Endothelial cell of umbilical vein (primary cell): ENCODE measurements around the gene SRRM5. TPM values are rescaled to one million over a fixed set of nuclear protein-coding genes. Genes with fewer than 3 reads are reported as not detected.
"Not testable (repeated sequence)": the region's sequence is repeated elsewhere in the genome, so short reads cannot be mapped to it uniquely, and the experiment has no call there.

Source experiments
- BruUV-seq: library from RNA; stranded (reverse); fragments of 400-500 nt; replicated peaks from 2 replicates; lab custom pipeline; 2021; lab: Mats Ljungman, UMichigan
- CTCF ChIA-PET: fragments of 300-600, 350-600 bp; sonication (Branson Sonifier 250); formaldehyde crosslinking; loops from one replicate; lab custom pipeline; 2021; ENCODE audit warnings: antibody characterized with exemption, inconsistent platforms; lab: Charles Lee
- POLR2A ChIA-PET: fragments of 300-600, 350-600 bp; sonication (Branson Sonifier 250); formaldehyde crosslinking; loops from one replicate; lab custom pipeline; 2021; ENCODE audit warnings: antibody characterized with exemption, inconsistent platforms; lab: Charles Lee
- DNase-seq: peaks from one replicate; pipeline ENCODE4 v3.0.0-alpha.2; 2011; ENCODE audit warnings: low read depth, low spot score
- FAIRE-seq: peaks from 2 replicates; lab custom pipeline; 2011; peaks lifted over from hg19 to GRCh38; lab: Jason Lieb, UNC
- H2AFZ ChIP-seq: 2 replicates; pipeline ENCODE4 v1.6.0; 2012; ENCODE audit warnings: low read depth, low read length, control low read depth, inconsistent platforms
- H3K27ac ChIP-seq: 2 replicates; pipeline ENCODE4 v1.5.1; 2011; ENCODE audit warnings: low read depth, mild to moderate bottlenecking, control low read depth, low read length, moderate library complexity; ENCODE audit not compliant: insufficient read depth
- H3K27me3 ChIP-seq, 2 experiments: 2 replicates each; pipeline versions ENCODE4 v1.6.0 to v1.6.1; 2011; ENCODE audit warnings: low read length in 2 of 2, mixed read lengths in 1 of 2; ENCODE audit not compliant: control insufficient read depth in 2 of 2, insufficient read depth in 2 of 2
- H3K36me3 ChIP-seq, 2 experiments: 2 replicates in 1 of 2; 3 replicates in 1 of 2; pipeline ENCODE4 v1.5.1; 2011; ENCODE audit warnings: low read length in 2 of 2, mild to moderate bottlenecking in 1 of 2, moderate library complexity in 1 of 2; ENCODE audit not compliant: control insufficient read depth in 2 of 2, insufficient read depth in 2 of 2; ENCODE audit errors: extremely low read depth in 1 of 2
- H3K4me1 ChIP-seq: 3 replicates; pipeline ENCODE4 v1.5.1; 2011; ENCODE audit warnings: mild to moderate bottlenecking, low read length; ENCODE audit not compliant: control insufficient read depth, insufficient read depth; ENCODE audit errors: extremely low read depth
- H3K4me2 ChIP-seq: 2 replicates; pipeline ENCODE4 v1.6.1; 2011; ENCODE audit warnings: low read length, control low read depth, mixed read lengths; ENCODE audit not compliant: insufficient read depth
- H3K4me3 ChIP-seq, 3 experiments: fragments of 200-600 bp in 1 of 3; sonication (generic), shearing (Covaris generic) in 1 of 3; replicated peaks in 1 of 3; 2 replicates each; pipeline ENCODE4 v1.5.1; 2011 to 2016; ENCODE audit warnings: control low read depth in 3 of 3, low read length in 3 of 3, mild to moderate bottlenecking in 2 of 3, inconsistent platforms in 1 of 3, low read depth in 1 of 3, moderate library complexity in 1 of 3; ENCODE audit not compliant: insufficient read depth in 1 of 3
- H3K79me2 ChIP-seq: 2 replicates; pipeline ENCODE4 v1.6.0; 2012; ENCODE audit warnings: low read length, inconsistent platforms; ENCODE audit not compliant: control insufficient read depth, insufficient read depth
- H3K9ac ChIP-seq: replicated peaks from 2 replicates; pipeline ENCODE3; 2011; ENCODE audit warnings: low read length, control low read depth; ENCODE audit not compliant: insufficient read depth; ENCODE audit errors: extremely low read depth
- H3K9me1 ChIP-seq: replicated peaks from 3 replicates; pipeline ENCODE4 v1.6.0; 2011; ENCODE audit warnings: mild to moderate bottlenecking, low read length; ENCODE audit not compliant: control insufficient read depth, insufficient read depth; ENCODE audit errors: extremely low read depth
- H3K9me3 ChIP-seq: replicated peaks from 2 replicates; pipeline ENCODE4 v1.5.1; 2012; ENCODE audit warnings: low read length, inconsistent platforms; ENCODE audit not compliant: control insufficient read depth, insufficient read depth
- H4K20me1 ChIP-seq: replicated peaks from 2 replicates; pipeline ENCODE3; 2011; ENCODE audit warnings: mild to moderate bottlenecking, low read length; ENCODE audit not compliant: control insufficient read depth, insufficient read depth; ENCODE audit errors: extremely low read depth
- EZH2 ChIP-seq: IDR thresholded peaks from 2 replicates; pipeline ENCODE4 v1.6.1; 2012; ENCODE audit warnings: borderline replicate concordance, low read depth, mild to moderate bottlenecking, moderate library complexity, low read length, inconsistent platforms; ENCODE audit not compliant: severe bottlenecking
- FOS ChIP-seq: IDR thresholded peaks from 2 replicates; pipeline ENCODE4 v1.6.1; 2011; ENCODE audit warnings: mild to moderate bottlenecking, low read length, moderate library complexity, borderline replicate concordance; ENCODE audit not compliant: insufficient read depth
- GATA2 ChIP-seq: IDR thresholded peaks from 2 replicates; pipeline ENCODE4 v1.7.0; 2011; ENCODE audit warnings: low read depth, mild to moderate bottlenecking, moderate library complexity, mixed read lengths, low read length; ENCODE audit not compliant: insufficient read length, insufficient read depth
- JUN ChIP-seq: IDR thresholded peaks from 2 replicates; pipeline ENCODE4 v1.6.1; 2011; ENCODE audit warnings: borderline replicate concordance, low read depth; ENCODE audit not compliant: insufficient read length, insufficient read depth
- MYC ChIP-seq: IDR thresholded peaks from one replicate; pipeline ENCODE4 v1.6.1; 2011; ENCODE audit warnings: mild to moderate bottlenecking, low read depth, low read length
- POLR2A ChIP-seq: IDR thresholded peaks from 2 replicates; pipeline ENCODE4 v1.6.1; 2012; ENCODE audit warnings: low read depth, mild to moderate bottlenecking, control low read depth, low read length
- POLR2AphosphoS5 ChIP-seq: IDR thresholded peaks from 2 replicates; pipeline ENCODE4 v1.6.1; 2012; ENCODE audit warnings: low read depth, mild to moderate bottlenecking, control low read depth, low read length, moderate library complexity; ENCODE audit not compliant: insufficient read depth
- dilution Hi-C: fragments of 300-500 bp; cut with MboI; formaldehyde crosslinking; loops from one replicate; pipeline ENCODE4 v1.15.0; 2019; ENCODE audit warnings: low sequenced_read_pairs; ENCODE audit not compliant: extremely low pct_ligation_motif_present
- intact Hi-C: fragments of 100-400 bp; cut with micrococcal nuclease; formaldehyde crosslinking; loops from one replicate; pipeline ENCODE4 v1.10.0; 2022
- polyA plus RNA-seq, 4 experiments: library from polyadenylated mRNA; depleted of rRNA in 3 of 4; stranded (reverse) in 3 of 4; unstranded in 1 of 4; fragments of >200 nt; gene quantifications; 2 replicates each; pipeline versions ENCODE4 v1.2.1 to v1.2.3, GENCODE V29; 2011 to 2012; ENCODE audit warnings: missing spikeins in 1 of 4
- total RNA-seq: library from RNA; stranded (reverse); gene quantifications from 2 replicates; pipeline ENCODE4 v1.2.3, GENCODE V29; 2021
- TF ChIP-seq, protein P1 (sequence below), 2 donors: IDR thresholded peaks; 1 replicate in 1 of 2; 2 replicates in 1 of 2; pipeline ENCODE4 v1.5.1; 2011; ENCODE audit warnings: low read length in 2 of 2, mild to moderate bottlenecking in 2 of 2, moderate library complexity in 2 of 2, control low read depth in 1 of 2, inconsistent platforms in 1 of 2, low read depth in 1 of 2; ENCODE audit not compliant: insufficient read depth in 1 of 2; ENCODE audit errors: extremely low read depth in 1 of 2
- TF ChIP-seq, protein P2 (sequence below): IDR thresholded peaks from 2 replicates; pipeline ENCODE4 v1.6.1; 2011; ENCODE audit not compliant: insufficient read depth, insufficient read length

SRRM5 gene
- total and polyA plus RNA-seq, 2 donors (not counting 3 experiments of a cell fraction or from before 2014, with no cell fraction given), result 0.17 to 0.27 TPM

DNA sequence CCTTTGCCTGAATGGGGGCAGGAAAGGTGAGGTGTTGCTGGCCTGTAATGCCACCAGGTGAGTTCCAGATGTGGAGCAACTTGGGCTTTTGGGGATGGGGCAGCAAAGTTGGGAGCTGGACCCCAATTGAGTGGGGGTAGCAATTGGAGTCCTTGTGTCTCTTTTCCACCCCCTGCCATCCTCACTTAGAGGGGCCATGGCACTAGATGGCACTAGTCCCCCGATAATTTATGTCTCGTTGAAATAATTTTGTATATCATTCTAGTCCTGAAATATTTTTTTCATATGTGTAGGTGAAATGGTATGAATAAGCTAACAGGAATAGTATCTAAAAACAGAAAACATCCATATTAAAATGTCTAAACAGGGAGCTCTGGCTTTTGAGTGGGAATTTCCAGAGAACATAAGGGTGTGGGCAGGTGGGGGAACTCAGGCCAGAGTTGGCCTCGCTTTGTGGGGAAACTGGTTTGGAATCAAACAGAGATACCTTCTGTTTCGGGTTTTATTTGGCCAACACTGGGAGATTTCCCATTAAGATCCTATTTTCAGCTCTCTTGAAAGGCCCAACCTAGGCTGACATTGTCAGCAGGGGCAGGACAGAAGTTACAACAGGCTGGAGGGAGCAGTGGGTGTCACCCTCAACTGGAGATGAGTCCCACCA, 12.1 kb upstream of the SRRM5 start:
- H2AFZ ChIP-seq, result no peak overlapping the region
- H3K9me3 ChIP-seq, result no peaks in the 10 kb centered on the region
- no peaks in the 10 kb centered on the region for H4K20me1 ChIP-seq
- no peaks in the 10 kb centered on the region for H3K27me3 ChIP-seq
- peaks cover 27% of the 10 kb centered on the region for H3K79me2 ChIP-seq
- intact Hi-C loops, result no loop called here
- TF ChIP-seq GATA2, result no peak
- TF ChIP-seq JUN, result no peak
- TF ChIP-seq POLR2A, result no peak
- TF ChIP-seq MYC, result no peak
- TF ChIP-seq FOS, result no peak
- TF ChIP-seq POLR2AphosphoS5, result no peak
- no peak for TF ChIP-seq EZH2
- TF ChIP-seq, protein P1, sequence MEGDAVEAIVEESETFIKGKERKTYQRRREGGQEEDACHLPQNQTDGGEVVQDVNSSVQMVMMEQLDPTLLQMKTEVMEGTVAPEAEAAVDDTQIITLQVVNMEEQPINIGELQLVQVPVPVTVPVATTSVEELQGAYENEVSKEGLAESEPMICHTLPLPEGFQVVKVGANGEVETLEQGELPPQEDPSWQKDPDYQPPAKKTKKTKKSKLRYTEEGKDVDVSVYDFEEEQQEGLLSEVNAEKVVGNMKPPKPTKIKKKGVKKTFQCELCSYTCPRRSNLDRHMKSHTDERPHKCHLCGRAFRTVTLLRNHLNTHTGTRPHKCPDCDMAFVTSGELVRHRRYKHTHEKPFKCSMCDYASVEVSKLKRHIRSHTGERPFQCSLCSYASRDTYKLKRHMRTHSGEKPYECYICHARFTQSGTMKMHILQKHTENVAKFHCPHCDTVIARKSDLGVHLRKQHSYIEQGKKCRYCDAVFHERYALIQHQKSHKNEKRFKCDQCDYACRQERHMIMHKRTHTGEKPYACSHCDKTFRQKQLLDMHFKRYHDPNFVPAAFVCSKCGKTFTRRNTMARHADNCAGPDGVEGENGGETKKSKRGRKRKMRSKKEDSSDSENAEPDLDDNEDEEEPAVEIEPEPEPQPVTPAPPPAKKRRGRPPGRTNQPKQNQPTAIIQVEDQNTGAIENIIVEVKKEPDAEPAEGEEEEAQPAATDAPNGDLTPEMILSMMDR (IDR thresholded peaks at IDR 0.05; ENCODE audit: extremely low read depth in 1 of 2, insufficient read depth in 1 of 2, low read depth in 1 of 2, low read length in 2 of 2), result no peak
- TF ChIP-seq, protein P2, sequence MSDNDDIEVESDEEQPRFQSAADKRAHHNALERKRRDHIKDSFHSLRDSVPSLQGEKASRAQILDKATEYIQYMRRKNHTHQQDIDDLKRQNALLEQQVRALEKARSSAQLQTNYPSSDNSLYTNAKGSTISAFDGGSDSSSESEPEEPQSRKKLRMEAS, result no peak
- BruUV-seq, result no TSS peak
- H3K4me1 ChIP-seq, result peaks cover 19% of the 10 kb centered on the region
- DNase-seq, result no peak
- dilution Hi-C loops, result no loop called here
- H3K36me3 ChIP-seq, result peaks cover 4 to 10% of the 10 kb centered on the region in 2 experiments
- H3K4me2 ChIP-seq, result no peak overlapping the region
- ChIA-PET POLR2A (no interaction called here), CTCF (interaction anchor here (1.2 to 1.7 kb wide), 3 partner anchors 62 to 210 kb away, joined by 3 to 5 read pairs (median 4); no protein-coding TSS in a partner anchor)
- no peak overlapping the region for H3K27ac ChIP-seq
- no peaks in the 10 kb centered on the region for H3K9me1 ChIP-seq
- H3K9ac ChIP-seq, result no peak overlapping the region
- no peak overlapping the region for H3K4me3 ChIP-seq
- FAIRE-seq, result no peak

DNA sequence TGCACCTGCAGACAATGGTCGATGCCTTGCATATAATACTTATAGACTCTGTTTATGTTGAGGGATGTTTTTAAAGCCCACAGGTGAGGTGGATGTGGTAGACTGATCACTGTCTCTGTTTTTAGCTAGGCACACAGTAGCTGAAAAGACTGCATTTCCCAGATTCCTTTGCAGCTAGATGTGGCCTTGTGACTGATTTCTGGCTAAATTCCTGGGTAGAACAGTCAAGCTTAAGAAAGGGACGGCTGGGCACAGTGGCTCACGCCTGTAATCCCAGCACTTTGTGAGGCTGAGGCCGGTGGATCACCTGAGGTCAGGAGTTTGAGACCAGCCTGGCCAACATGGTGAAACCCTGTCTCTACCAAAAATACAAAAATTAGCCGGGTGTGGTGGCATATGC, 11.6 kb upstream of the SRRM5 start:
- POLR2A ChIA-PET, H3K36me3 ChIP-seq, dilution Hi-C loops, FAIRE-seq, H4K20me1 ChIP-seq, H2AFZ ChIP-seq, H3K27me3 ChIP-seq, H3K4me3 ChIP-seq, H3K9ac ChIP-seq, H3K27ac ChIP-seq, intact Hi-C loops, H3K4me2 ChIP-seq, BruUV-seq, DNase-seq, H3K9me3 ChIP-seq, H3K9me1 ChIP-seq: not testable (repeated sequence)
- CTCF ChIA-PET, result interaction anchor here (1.2 to 1.7 kb wide), 3 partner anchors 62 to 209 kb away, joined by 3 to 5 read pairs (median 4); no protein-coding TSS in a partner anchor
- Histone ChIP-seq H3K79me2 (peaks cover 22% of the 10 kb centered on the region), H3K4me1 (peaks cover 19% of the 10 kb centered on the region)
